Gastrocnemius medialis (tissue), 4 donors: ENCODE measurements around the gene CNTD1. TPM values are rescaled to one million over a fixed set of nuclear protein-coding genes. Genes with fewer than 3 reads are reported as not detected.

Experiments used
- ATAC-seq, 2 donors: fragments of 150-250 bp; one replicate each; pipeline ENCODE4 v1.9.1; 2016
- DNase-seq, 2 donors: peaks; one replicate each; pipeline ENCODE4 v3.0.0-alpha.2; 2019
- H3K27ac ChIP-seq, 4 donors: fragments of 200-600 bp; sonication (generic); 1 replicate in 1 of 4; 2 replicates in 3 of 4; pipeline ENCODE4 v1.5.1; 2016 to 2018; ENCODE audit warnings: mild to moderate bottlenecking in 2 of 4, moderate library complexity in 1 of 4
- H3K27me3 ChIP-seq, 3 donors: fragments of 200-600 bp; sonication (generic) in 2 of 3; 1 replicate in 1 of 3; 2 replicates in 2 of 3; pipeline versions ENCODE4 v1.5.1 to v1.6.0; 2016 to 2019; ENCODE audit warnings: mild to moderate bottlenecking in 1 of 3, moderate library complexity in 1 of 3
- H3K36me3 ChIP-seq, 2 donors: fragments of 200-600 bp; sonication (generic) in 1 of 2; one replicate each; pipeline ENCODE4 v1.5.1; 2017 to 2018
- H3K4me1 ChIP-seq, 2 donors: fragments of 200-600 bp; sonication (generic) in 1 of 2; one replicate each; pipeline ENCODE4 v1.5.1; 2016 to 2017; ENCODE audit warnings: mild to moderate bottlenecking in 2 of 2
- H3K4me3 ChIP-seq, 4 donors: fragments of 200-600 bp; sonication (generic) in 3 of 4; 1 replicate in 1 of 4; 2 replicates in 3 of 4; pipeline ENCODE4 v1.5.1; 2016 to 2019; ENCODE audit warnings: mild to moderate bottlenecking in 2 of 4
- H3K9me3 ChIP-seq, 3 donors: fragments of 200-600 bp; sonication (generic) in 2 of 3; 1 replicate in 1 of 3; 2 replicates in 2 of 3; pipeline ENCODE4 v1.5.1; 2016 to 2019
- CTCF ChIP-seq, 5 experiments: fragments of 450-650 bp in 3 of 5; fragments of 200-600 bp in 2 of 5; sonication (generic) in 2 of 5; IDR thresholded peaks in 4 of 5; conservative IDR thresholded peaks in 1 of 5; 1 replicate in 4 of 5; 2 replicates in 1 of 5; pipeline ENCODE4 v1.5.1; 2016 to 2019; ENCODE audit warnings: antibody characterized with exemption in 5 of 5, mild to moderate bottlenecking in 3 of 5, moderate library complexity in 3 of 5
- POLR2A ChIP-seq, 2 donors: fragments of 450-650 bp; IDR thresholded peaks; one replicate each; pipeline ENCODE4 v1.6.1; 2017; ENCODE audit warnings: antibody characterized with exemption in 2 of 2, mild to moderate bottlenecking in 2 of 2, moderate library complexity in 2 of 2
- in situ Hi-C, 4 donors: fragments of 200-750 bp; cut with MboI; loops; one replicate each; pipeline versions ENCODE4 v1.15.0 to v1.8.0; 2017; ENCODE audit warnings: low sequenced_read_pairs in 4 of 4
- intact Hi-C: fragments of 100-400 bp; cut with DNase I; formaldehyde crosslinking; loops from one replicate; pipeline ENCODE4 v1.15.1; 2023; ENCODE audit warnings: low total_unique reads
- total RNA-seq, 4 donors: library from RNA; depleted of rRNA; stranded (reverse); fragments of >200 nt; gene quantifications; one replicate each; pipeline versions ENCODE4 v1.1.0 to v1.2.3, GENCODE V29; 2016

CNTD1 gene
- total RNA-seq, 4 donors from 2014 or later = not detected

DNA sequence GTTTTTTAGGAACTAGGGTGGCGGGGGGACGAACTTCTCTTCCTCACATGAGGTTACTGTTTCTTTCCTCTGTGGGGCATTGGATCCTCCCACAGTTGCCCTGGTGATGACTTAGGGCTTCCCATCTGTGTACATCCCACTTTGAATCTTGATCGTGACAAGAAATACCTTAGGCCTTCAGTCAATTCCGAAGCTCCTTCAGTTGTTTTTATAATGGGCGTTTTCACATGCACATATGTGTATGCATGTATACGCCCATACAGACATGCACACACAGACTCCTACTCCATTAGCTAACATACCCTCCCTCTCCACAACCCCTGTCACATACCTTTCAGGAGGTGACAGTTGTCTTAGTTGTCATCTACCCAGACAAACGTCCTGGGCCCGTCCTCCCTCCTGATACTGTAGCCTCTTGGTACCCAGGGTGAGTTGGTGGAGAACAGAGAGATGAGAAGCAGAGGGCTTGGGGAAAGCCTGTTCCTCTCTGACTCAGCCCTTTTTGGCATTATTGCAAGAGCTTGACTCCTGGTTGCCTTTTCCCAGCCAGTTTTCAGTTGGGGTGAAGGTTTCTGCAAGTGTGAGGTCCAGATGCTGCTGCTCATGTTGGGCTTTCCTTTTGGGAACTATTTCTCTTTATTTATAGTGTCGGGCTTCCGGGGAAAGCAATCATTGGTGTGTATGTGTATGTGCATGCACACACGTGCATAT lies 43.5 kb downstream of the CNTD1 start:
- intact Hi-C loops (loop anchor here (2.0 kb wide), 1 partner anchor 87 kb away; no protein-coding TSS in a partner anchor), in situ Hi-C loops (loop anchor here (5.0 to 10.0 kb wide), 3 partner anchors 83 to 95 kb away; no protein-coding TSS in a partner anchor)
- H3K4me1 ChIP-seq = no peaks in the 10 kb centered on the region

GRCh38 chr17:42843358-42843934 lies 44.8 kb downstream of the CNTD1 start:
- H3K27ac ChIP-seq = no peak overlapping the region

More for the DNA sequence above, 43.5 kb downstream of the CNTD1 start:
- TF ChIP-seq CTCF (IDR thresholded peaks at IDR 0.05 in 4 of 5, conservative IDR thresholded peaks at IDR 0.05 in 1 of 5) (no peak), POLR2A (IDR thresholded peaks at IDR 0.05) (no peak)
- Histone ChIP-seq H3K27ac (no peak overlapping the region), H3K9me3 (no peaks in the 10 kb centered on the region), H3K36me3 (peaks cover 0 to 82% of the 10 kb centered on the region in 2 donors), H3K27me3 (no peaks in the 10 kb centered on the region), H3K4me3 (no peak overlapping the region)
- ATAC-seq (no peak), DNase-seq (no peak)

DNA sequence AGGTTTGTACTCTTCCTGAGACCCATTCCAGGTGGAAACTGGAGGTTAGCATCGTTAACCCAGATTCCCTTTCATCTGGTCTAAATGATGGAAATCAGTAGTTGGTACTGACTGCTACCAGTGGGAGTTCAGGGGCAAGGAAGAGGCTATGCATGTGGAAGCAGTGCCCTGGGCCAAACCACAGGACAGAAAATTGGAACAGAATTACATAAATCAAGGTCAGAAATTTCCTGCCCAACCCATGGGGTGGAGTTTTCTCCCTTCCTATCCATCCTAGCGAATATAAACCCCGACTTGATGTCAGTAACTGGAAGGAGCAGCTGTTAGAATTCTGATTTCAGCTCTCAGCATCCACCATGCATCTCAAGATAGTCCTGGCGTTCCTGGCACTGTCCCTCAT lies 45.6 kb downstream of the CNTD1 start, which contains the start of gene AOC2:
Gene AOC2 (plus strand): TSS at position 310 of the 400 bp plus-strand sequence. CDS start 47 bp downstream, at position 357.
- no peaks in the 10 kb centered on the region for H3K9me3 ChIP-seq
- H3K4me1 ChIP-seq = no peaks in the 10 kb centered on the region
- H3K27me3 ChIP-seq = no peaks in the 10 kb centered on the region
- DNase-seq (no peak), ATAC-seq (no peak)
- H3K4me3 ChIP-seq = no peak within 1 kb of the TSS
- intact Hi-C loops (no loop called here), in situ Hi-C loops (loop anchor here (5.0 to 10.0 kb wide), 3 partner anchors 81 to 93 kb away; no protein-coding TSS in a partner anchor)
- H3K36me3 ChIP-seq = peaks cover 0 to 61% of the 10 kb centered on the region in 2 donors
- TF ChIP-seq CTCF (IDR thresholded peaks at IDR 0.05 in 4 of 5, conservative IDR thresholded peaks at IDR 0.05 in 1 of 5) (no peak), POLR2A (IDR thresholded peaks at IDR 0.05) (no peak)
- no peak within 1 kb of the TSS for H3K27ac ChIP-seq

More at GRCh38 chr17:42843358-42843934, 44.8 kb downstream of the CNTD1 start:
- in situ Hi-C loops = loop anchor here (5.0 to 10.0 kb wide), 3 partner anchors 81 to 94 kb away; no protein-coding TSS in a partner anchor
- ATAC-seq (peak; percentile 58 to 83), DNase-seq (no peak)
- Histone ChIP-seq H3K9me3 (no peaks in the 10 kb centered on the region), H3K4me1 (no peaks in the 10 kb centered on the region), H3K36me3 (peaks cover 0 to 69% of the 10 kb centered on the region in 2 donors), H3K27me3 (no peaks in the 10 kb centered on the region), H3K4me3 (no peak overlapping the region)
- TF ChIP-seq CTCF (IDR thresholded peaks at IDR 0.05 in 4 of 5, conservative IDR thresholded peaks at IDR 0.05 in 1 of 5) (peak; percentile 83 to 91 (median 89)), POLR2A (IDR thresholded peaks at IDR 0.05) (no peak)
- intact Hi-C loops = loop anchor here (1.0 to 2.0 kb wide), 3 partner anchors 85 to 155 kb away; partner anchors contain the start of gene RPL27

GRCh38 chr17:42844761-42845555 lies 46.3 kb downstream of the CNTD1 start:
- ATAC-seq = no peak
- no peak for TF ChIP-seq CTCF (IDR thresholded peaks at IDR 0.05 in 4 of 5, conservative IDR thresholded peaks at IDR 0.05 in 1 of 5)
- no peak for DNase-seq
- intact Hi-C loops = no loop called here
- Histone ChIP-seq H3K4me3 (no peak overlapping the region), H3K36me3 (peaks cover 0 to 54% of the 10 kb centered on the region in 2 donors), H3K27me3 (no peaks in the 10 kb centered on the region), H3K9me3 (no peaks in the 10 kb centered on the region), H3K4me1 (no peaks in the 10 kb centered on the region), H3K27ac (no peak overlapping the region)
- in situ Hi-C loops = loop anchor here (5.0 to 10.0 kb wide), 3 partner anchors 80 to 92 kb away; no protein-coding TSS in a partner anchor
